Skeletal muscle satellite cell (primary cell): ENCODE measurements around the gene SHISA8.
A peak's percentile ranks its signal among the peaks of the same experiment; 100 is the strongest.

ENCODE experiments used
- H3K27me3 ChIP-seq: 2 replicates; pipeline ENCODE4 v1.7.0; 2013; ENCODE audit warnings: low read length; ENCODE audit not compliant: control insufficient read depth, insufficient read depth
- H3K36me3 ChIP-seq: 2 replicates; pipeline ENCODE4 v1.7.0; 2013; ENCODE audit warnings: mild to moderate bottlenecking, control low read depth, low read length; ENCODE audit not compliant: insufficient read depth
- H3K4me1 ChIP-seq: 2 replicates; pipeline ENCODE4 v1.7.0; 2013; ENCODE audit warnings: low read length; ENCODE audit not compliant: control insufficient read depth, insufficient read depth
- H3K4me2 ChIP-seq: 2 replicates; pipeline ENCODE4 v1.7.0; 2013; ENCODE audit warnings: mild to moderate bottlenecking, low read length
- H3K4me3 ChIP-seq: 2 replicates; pipeline ENCODE4 v1.7.0; 2013; ENCODE audit warnings: low read length
- H3K9ac ChIP-seq: 2 replicates; pipeline ENCODE4 v1.7.0; 2013; ENCODE audit warnings: mild to moderate bottlenecking, low read depth, low read length, moderate library complexity
- H3K9me3 ChIP-seq: replicated peaks from 2 replicates; pipeline ENCODE4 v1.7.0; 2013; ENCODE audit warnings: mild to moderate bottlenecking, control low read depth, low read length

Gene SHISA8

DNA sequence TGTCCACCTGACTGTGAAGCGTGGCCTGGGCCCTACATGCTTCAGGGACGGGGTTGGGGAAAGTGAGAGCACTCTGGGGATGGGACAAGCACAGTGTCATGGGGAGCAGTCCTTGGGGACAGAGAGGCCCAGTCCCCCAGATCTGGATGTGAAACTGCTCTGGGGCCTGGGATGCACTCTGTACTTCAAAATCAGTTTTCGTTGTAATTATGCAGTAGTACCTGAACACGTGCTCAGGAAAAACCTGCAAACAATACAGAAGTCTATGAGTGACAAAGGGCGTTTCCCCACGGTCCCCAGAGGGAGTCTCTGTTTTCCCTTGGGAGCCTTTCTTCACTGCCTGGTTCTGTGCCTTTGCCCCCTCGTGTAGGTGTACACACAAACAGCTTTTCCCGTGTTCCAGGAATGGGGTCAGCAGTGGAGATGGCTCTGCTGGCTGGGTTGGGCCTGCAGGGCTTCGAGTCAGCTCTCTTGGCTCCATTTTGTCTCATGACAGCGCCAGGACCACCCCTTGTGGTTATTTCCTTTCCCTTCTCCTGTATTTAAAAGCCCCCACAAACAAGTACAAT is 16.9 kb upstream of the SHISA8 start:
- H3K9ac ChIP-seq: no peak overlapping the region
- no peaks in the 10 kb centered on the region for H3K36me3 ChIP-seq
- no peaks in the 10 kb centered on the region for H3K9me3 ChIP-seq
- H3K27me3 ChIP-seq: no peaks in the 10 kb centered on the region
- no peak overlapping the region for H3K4me2 ChIP-seq
- H3K4me3 ChIP-seq: no peak overlapping the region
- no peaks in the 10 kb centered on the region for H3K4me1 ChIP-seq

GRCh38 chr22:41929418-41929810 is 14.5 kb upstream of the SHISA8 start:
- H3K9me3 ChIP-seq: no peaks in the 10 kb centered on the region
- H3K9ac ChIP-seq: no peak overlapping the region
- peaks cover 14% of the 10 kb centered on the region for H3K27me3 ChIP-seq
- peaks cover 4% of the 10 kb centered on the region for H3K4me1 ChIP-seq
- no peak overlapping the region for H3K4me2 ChIP-seq
- no peaks in the 10 kb centered on the region for H3K36me3 ChIP-seq
- H3K4me3 ChIP-seq: no peak overlapping the region

GRCh38 chr22:41928593-41929417 is 13.9 kb upstream of the SHISA8 start:
- H3K4me2 ChIP-seq: no peak overlapping the region
- H3K36me3 ChIP-seq: no peaks in the 10 kb centered on the region
- no peak overlapping the region for H3K4me3 ChIP-seq
- H3K4me1 ChIP-seq: peaks cover 4% of the 10 kb centered on the region
- peaks cover 14% of the 10 kb centered on the region for H3K27me3 ChIP-seq
- no peaks in the 10 kb centered on the region for H3K9me3 ChIP-seq
- no peak overlapping the region for H3K9ac ChIP-seq

DNA sequence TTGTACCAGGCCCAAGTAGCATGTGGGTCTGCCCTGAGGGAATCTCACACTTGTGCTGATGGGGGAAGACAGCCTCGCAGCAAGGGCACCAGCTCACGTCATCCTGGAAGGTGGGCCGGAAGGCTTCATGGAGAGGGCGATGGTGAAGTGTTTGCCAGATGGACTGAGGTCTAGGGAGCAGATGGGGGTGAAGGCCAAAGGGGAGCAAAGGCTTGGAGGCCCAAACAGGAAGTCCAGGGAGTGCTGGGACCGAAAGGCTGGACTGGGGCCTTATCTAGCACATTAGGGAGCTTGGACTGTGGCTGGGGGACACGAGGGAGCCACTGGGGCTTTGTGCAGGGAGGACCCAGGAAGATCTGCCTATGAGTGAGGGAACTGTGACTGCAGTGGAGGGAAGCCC is 12.9 kb upstream of the SHISA8 start:
- H3K4me2 ChIP-seq: no peak overlapping the region
- no peaks in the 10 kb centered on the region for H3K9me3 ChIP-seq
- H3K4me1 ChIP-seq: peaks cover 4% of the 10 kb centered on the region
- no peak overlapping the region for H3K9ac ChIP-seq
- H3K4me3 ChIP-seq: no peak overlapping the region
- no peaks in the 10 kb centered on the region for H3K36me3 ChIP-seq
- H3K27me3 ChIP-seq: peaks cover 14% of the 10 kb centered on the region

DNA sequence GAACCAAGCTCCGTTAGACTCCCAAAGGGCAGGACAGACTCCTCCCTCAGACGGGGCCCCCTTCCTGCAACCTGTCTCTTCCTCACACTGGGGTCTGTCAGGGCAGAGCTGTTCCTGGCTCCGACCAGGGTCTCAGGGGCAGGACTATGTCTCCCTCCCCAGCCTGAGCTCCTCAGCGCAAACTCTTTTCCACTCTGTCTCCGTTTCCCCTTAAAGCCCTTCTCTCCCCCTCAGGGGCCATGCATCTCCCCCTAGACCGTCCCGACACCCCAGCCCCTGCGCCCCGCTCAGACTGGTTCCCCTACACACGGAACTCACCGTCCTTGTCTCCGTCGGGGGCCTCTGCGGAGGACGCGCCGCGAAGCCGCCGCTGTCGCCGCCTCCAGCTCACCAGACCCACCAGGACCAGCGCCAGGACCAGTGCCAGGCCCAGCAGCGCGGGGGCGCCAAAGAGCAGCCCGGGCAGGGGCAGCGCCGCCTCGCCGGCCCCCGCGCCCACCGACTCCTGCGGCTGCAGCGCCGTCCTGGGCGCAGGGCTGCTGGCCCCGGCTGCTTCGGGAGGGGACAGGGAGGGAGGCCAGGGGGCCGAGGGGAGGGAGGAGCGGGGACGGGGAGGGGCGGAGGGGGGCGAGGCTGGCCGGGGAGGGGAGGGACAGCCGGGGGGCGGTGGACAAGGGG is 11.0 kb upstream of the SHISA8 start:
- H3K4me3 ChIP-seq: peak overlapping the region; percentile 39
- H3K27me3 ChIP-seq: peaks cover 14% of the 10 kb centered on the region
- no peak overlapping the region for H3K9ac ChIP-seq
- H3K9me3 ChIP-seq: no peaks in the 10 kb centered on the region
- no peaks in the 10 kb centered on the region for H3K36me3 ChIP-seq
- peaks cover 4% of the 10 kb centered on the region for H3K4me1 ChIP-seq
- H3K4me2 ChIP-seq: peak overlapping the region; percentile 80

DNA sequence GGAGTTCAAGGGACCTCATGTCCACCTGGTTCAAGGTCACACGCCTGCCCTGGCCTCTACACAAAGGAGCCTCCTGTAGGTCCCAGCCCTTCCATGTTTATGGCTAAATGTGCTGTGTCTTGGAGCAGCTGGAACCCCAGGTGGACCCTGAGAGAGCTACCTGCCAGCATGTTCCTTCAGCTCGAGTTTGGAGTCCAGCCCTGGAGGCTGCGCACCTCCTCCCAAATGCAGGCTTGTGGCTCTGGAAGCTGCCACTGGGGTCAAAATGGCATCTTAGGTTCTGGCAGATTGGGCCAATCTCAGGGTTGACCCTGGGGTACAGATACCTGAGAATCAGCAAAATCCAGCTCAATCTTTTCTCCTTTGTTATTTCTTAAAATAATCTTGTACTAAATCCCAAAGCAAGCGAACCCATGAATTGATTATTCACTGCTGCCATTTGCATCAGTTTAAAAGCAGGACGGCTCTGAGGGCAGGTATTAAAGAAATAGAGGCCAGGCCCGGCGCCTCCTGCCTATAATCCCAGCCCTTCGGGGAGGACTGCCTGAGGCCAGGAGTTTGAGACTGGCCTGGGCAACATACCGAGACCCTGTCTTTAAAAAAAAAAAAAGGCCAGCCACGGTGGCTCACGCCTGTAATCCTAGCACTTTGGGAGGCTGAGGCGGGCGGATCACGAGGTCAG is 8.9 kb upstream of the SHISA8 start:
- H3K4me3 ChIP-seq: no peak overlapping the region
- H3K4me2 ChIP-seq: no peak overlapping the region
- H3K9me3 ChIP-seq: no peaks in the 10 kb centered on the region
- no peaks in the 10 kb centered on the region for H3K36me3 ChIP-seq
- peaks cover 14% of the 10 kb centered on the region for H3K27me3 ChIP-seq
- peaks cover 12% of the 10 kb centered on the region for H3K4me1 ChIP-seq
- H3K9ac ChIP-seq: no peak overlapping the region

GRCh38 chr22:41922940-41923594 is 8.2 kb upstream of the SHISA8 start:
- H3K4me1 ChIP-seq: peaks cover 15% of the 10 kb centered on the region

GRCh38 chr22:41922328-41922727 is 7.5 kb upstream of the SHISA8 start:
- peaks cover 19% of the 10 kb centered on the region for H3K27me3 ChIP-seq
- no peak overlapping the region for H3K4me3 ChIP-seq
- peaks cover 18% of the 10 kb centered on the region for H3K4me1 ChIP-seq
- no peaks in the 10 kb centered on the region for H3K9me3 ChIP-seq
- no peak overlapping the region for H3K9ac ChIP-seq
- H3K36me3 ChIP-seq: no peaks in the 10 kb centered on the region
- no peak overlapping the region for H3K4me2 ChIP-seq

More at GRCh38 chr22:41922940-41923594, 8.2 kb upstream of the SHISA8 start:
- H3K36me3 ChIP-seq: no peaks in the 10 kb centered on the region
- H3K4me3 ChIP-seq: no peak overlapping the region
- H3K4me2 ChIP-seq: no peak overlapping the region
- no peak overlapping the region for H3K9ac ChIP-seq
- no peaks in the 10 kb centered on the region for H3K9me3 ChIP-seq
- peaks cover 14% of the 10 kb centered on the region for H3K27me3 ChIP-seq

- H3K4me2 ChIP-seq: peak overlapping the region; percentile 97
- H3K9ac ChIP-seq: no peak overlapping the region
- no peaks in the 10 kb centered on the region for H3K9me3 ChIP-seq
- H3K4me3 ChIP-seq: no peak overlapping the region
- H3K27me3 ChIP-seq: peaks cover 26% of the 10 kb centered on the region
- H3K4me1 ChIP-seq: peaks cover 14% of the 10 kb centered on the region
- no peaks in the 10 kb centered on the region for H3K36me3 ChIP-seq
Observed at GRCh38 chr22:41920271-41920976, 5.5 kb upstream of the SHISA8 start.

DNA sequence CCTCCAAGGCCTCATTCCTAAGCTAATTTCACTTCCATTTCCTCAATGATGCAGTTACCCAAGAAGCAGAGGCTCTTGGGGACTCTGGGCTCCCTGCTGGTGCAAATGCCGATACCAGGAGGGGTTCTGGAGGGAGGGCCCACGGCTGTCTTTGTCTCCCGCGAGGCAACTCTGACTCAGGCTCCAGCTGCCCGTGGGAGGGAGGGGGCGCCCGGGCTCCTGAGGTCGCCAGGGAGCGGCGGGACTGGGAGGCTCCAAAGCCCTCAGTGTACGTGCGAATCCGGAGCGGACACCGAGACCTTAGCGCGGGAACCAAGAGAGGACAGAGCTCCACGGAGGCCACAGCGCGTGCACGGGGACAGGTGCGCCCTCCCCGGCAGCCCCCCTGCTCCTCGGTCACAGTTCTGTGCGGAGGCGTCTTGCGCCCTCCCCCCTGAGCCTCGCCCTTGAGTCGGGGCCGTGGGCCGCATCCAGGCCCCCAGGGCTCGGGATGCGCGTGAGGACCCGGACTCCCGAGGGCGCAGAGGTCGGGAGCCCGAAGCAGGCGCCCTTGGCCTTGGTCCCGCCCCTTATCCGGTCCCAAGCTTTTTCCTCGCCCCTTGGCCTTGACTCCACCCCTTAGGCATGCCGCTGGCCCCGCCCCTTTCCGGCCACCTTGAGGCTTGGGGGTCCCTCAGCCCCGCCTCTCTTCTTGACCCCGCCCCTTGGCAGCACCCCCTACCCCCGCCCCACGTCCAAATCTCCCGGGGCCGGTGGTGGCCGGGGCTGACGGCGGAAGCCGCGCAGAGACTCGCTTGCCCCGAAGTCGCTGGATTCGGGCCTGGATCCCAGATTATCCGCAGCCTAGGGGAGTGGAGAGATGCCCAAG is 4.7 kb upstream of the SHISA8 start:
- peak overlapping the region; percentile 97 for H3K4me2 ChIP-seq
- peaks cover 14% of the 10 kb centered on the region for H3K4me1 ChIP-seq
- peak overlapping the region; percentile 41 for H3K9ac ChIP-seq
- H3K4me3 ChIP-seq: peak overlapping the region; percentile 76
- H3K27me3 ChIP-seq: peaks cover 27% of the 10 kb centered on the region
- no peaks in the 10 kb centered on the region for H3K36me3 ChIP-seq
- H3K9me3 ChIP-seq: no peaks in the 10 kb centered on the region
